AG04449 (cell line): ENCODE data around the gene DMD.

Experiments used
- CTCF ChIA-PET: fragments of 350-600 bp; formaldehyde crosslinking; extraction: SDS; loops from one replicate; lab custom pipeline; 2021; ENCODE audit warnings: antibody characterized with exemption; lab: Yijun Ruan, JAX
- POLR2A ChIA-PET: fragments of 400-600, 350-600 bp; formaldehyde crosslinking; extraction: SDS; loops from one replicate; lab custom pipeline; 2020; ENCODE audit warnings: antibody characterized with exemption, inconsistent platforms; lab: Yijun Ruan, JAX
- DNase-seq: peaks from one replicate; pipeline ENCODE4 v3.0.0-alpha.2; 2010; ENCODE audit warnings: low read depth, low spot score
- H3K4me3 ChIP-seq: 2 replicates; pipeline ENCODE4 v1.5.1; 2011; ENCODE audit warnings: low read depth, mild to moderate bottlenecking, control low read depth, low read length
- CTCF ChIP-seq: IDR thresholded peaks from one replicate; pipeline ENCODE4 v1.5.1; 2011; ENCODE audit warnings: mild to moderate bottlenecking, moderate library complexity, low read length, control low read depth, inconsistent platforms; ENCODE audit not compliant: insufficient read depth; ENCODE audit errors: missing control alignments

DMD gene

DNA sequence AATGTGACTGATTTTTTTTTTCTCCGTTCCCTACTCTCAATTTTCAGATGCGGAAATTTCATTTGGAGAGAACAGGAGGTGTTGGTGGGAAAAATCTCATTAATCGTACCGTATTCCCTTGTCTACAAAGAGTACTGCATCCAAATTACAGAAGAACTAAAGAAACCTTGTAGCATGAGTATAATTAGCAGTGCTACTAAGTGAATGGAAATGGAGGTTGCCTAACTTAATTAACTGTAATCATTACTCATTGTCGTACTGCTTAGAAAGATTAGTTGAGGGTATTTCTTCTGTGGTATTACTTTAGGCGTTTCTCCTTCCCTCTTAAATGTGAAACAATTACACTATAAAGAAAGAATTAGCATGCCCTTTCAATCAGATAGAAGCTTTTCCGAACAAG is 81.7 kb downstream of the DMD start:
- DNase-seq = no peak
- TF ChIP-seq CTCF = no peak
- H3K4me3 ChIP-seq = no peak overlapping the region
- CTCF ChIA-PET = no interaction called here
- POLR2A ChIA-PET = no interaction called here

GRCh38 chrX:33128048-33128805 is 83.1 kb downstream of the DMD start:
- no peak for TF ChIP-seq CTCF
- DNase-seq = no peak
- ChIA-PET POLR2A (no interaction called here), CTCF (no interaction called here)
- H3K4me3 ChIP-seq = no peak overlapping the region

- no peak overlapping the region for H3K4me3 ChIP-seq
- DNase-seq = no peak
- ChIA-PET POLR2A (no interaction called here), CTCF (no interaction called here)
- TF ChIP-seq CTCF = no peak
These were observed 84.9 kb downstream of the DMD start for GRCh38 chrX:33126469-33126868.

- no peak overlapping the region for H3K4me3 ChIP-seq
- no peak for TF ChIP-seq CTCF
- DNase-seq = no peak
- ChIA-PET POLR2A (no interaction called here), CTCF (no interaction called here)
These were observed 101.5 kb downstream of the DMD start for GRCh38 chrX:33109858-33110257.

- no peak for DNase-seq
- CTCF ChIA-PET = no interaction called here
- TF ChIP-seq CTCF = no peak
- POLR2A ChIA-PET = no interaction called here
- no peak overlapping the region for H3K4me3 ChIP-seq
These were observed 104.6 kb downstream of the DMD start for GRCh38 chrX:33106737-33107136.

DNA sequence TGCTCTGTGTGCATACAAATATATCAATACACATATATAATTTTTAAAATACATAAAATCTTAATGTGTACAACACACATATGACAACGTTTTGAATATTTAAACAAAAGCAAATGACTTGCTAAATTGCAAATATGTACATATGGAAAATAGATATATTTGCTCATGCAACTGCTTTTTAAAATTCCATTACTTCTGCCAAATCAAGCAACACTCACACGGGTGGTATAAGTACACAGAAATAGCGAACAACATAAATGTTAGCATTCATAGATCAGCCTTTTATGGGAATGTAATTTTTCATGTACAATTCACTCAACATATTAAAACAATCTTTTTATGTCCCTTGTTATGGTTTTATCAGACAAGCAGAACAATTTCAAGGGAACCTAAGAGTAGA is 116.3 kb downstream of the DMD start:
- CTCF ChIA-PET = no interaction called here
- no peak overlapping the region for H3K4me3 ChIP-seq
- no peak for TF ChIP-seq CTCF
- DNase-seq = no peak
- POLR2A ChIA-PET = no interaction called here
